ENCODE measurements around the gene DHCR24.

DNA sequence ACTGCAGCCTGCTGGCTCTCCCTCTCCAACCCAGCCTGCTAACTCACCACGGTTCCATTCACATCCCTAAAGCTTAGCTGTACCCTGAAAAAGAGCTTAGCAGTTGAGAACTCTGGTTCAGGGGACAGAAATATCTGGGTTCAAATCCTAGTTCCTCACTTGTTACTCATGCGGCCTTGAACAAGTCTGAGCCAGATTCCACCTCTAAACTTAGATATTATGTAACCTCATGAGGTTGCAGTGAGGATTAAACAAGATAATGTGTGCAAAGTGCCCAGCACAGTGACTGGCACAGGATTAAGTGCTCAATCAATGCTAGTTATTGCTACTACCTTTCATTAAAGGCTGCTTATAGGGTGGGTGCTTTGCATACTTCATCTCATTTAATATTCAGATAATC is 41.3 kb upstream of the DHCR24 start:
- TF ChIP-seq, protein P1, sequence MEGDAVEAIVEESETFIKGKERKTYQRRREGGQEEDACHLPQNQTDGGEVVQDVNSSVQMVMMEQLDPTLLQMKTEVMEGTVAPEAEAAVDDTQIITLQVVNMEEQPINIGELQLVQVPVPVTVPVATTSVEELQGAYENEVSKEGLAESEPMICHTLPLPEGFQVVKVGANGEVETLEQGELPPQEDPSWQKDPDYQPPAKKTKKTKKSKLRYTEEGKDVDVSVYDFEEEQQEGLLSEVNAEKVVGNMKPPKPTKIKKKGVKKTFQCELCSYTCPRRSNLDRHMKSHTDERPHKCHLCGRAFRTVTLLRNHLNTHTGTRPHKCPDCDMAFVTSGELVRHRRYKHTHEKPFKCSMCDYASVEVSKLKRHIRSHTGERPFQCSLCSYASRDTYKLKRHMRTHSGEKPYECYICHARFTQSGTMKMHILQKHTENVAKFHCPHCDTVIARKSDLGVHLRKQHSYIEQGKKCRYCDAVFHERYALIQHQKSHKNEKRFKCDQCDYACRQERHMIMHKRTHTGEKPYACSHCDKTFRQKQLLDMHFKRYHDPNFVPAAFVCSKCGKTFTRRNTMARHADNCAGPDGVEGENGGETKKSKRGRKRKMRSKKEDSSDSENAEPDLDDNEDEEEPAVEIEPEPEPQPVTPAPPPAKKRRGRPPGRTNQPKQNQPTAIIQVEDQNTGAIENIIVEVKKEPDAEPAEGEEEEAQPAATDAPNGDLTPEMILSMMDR (conservative IDR thresholded peaks at IDR 0.05 in 1 of 2, IDR thresholded peaks at IDR 0.05 in 1 of 2; ENCODE audit: extremely low read depth in 1 of 2, insufficient read depth in 1 of 2, low read depth in 1 of 2, low read length in 2 of 2), result no peak
- no peak for TF ChIP-seq EZH2 (IDR thresholded peaks at IDR 0.05; ENCODE audit: borderline replicate concordance, low read length)

All from mammary epithelial cell (primary cell).